ENCODE data around the gene CCDC82.

GRCh38 chr11:96321091-96321490 lies 68.6 kb downstream of the CCDC82 start:
- TF ChIP-seq CTCF (IDR thresholded peaks at IDR 0.05) (no peak), POLR2A (IDR thresholded peaks at IDR 0.05) (no peak)

Data from uterus (tissue), 2 donors.